Muscle layer of duodenum (tissue), 2 donors: ENCODE measurements around the gene GIPC1.
"Not testable (repeated sequence)": the region's sequence is repeated elsewhere in the genome, so short reads cannot be mapped to it uniquely, and the experiment has no call there.

Source experiments
- H3K27ac ChIP-seq: one replicate; pipeline ENCODE4 v1.7.0; 2013; ENCODE audit warnings: mild to moderate bottlenecking, low read length
- H3K27me3 ChIP-seq: one replicate; pipeline ENCODE4 v1.7.0; 2013; ENCODE audit warnings: low read depth, mild to moderate bottlenecking, control low read depth, low read length
- H3K36me3 ChIP-seq, 2 donors: one replicate each; pipeline ENCODE4 v1.7.0; 2013; ENCODE audit warnings: low read length in 2 of 2, control low read depth in 1 of 2, mild to moderate bottlenecking in 1 of 2; ENCODE audit not compliant: insufficient read depth in 2 of 2, control insufficient read depth in 1 of 2
- H3K4me1 ChIP-seq, 2 donors: one replicate each; pipeline ENCODE4 v1.7.0; 2013; ENCODE audit warnings: low read length in 2 of 2, mild to moderate bottlenecking in 2 of 2, control low read depth in 1 of 2, moderate library complexity in 1 of 2; ENCODE audit not compliant: insufficient read depth in 2 of 2, control insufficient read depth in 1 of 2
- H3K4me3 ChIP-seq, 2 donors: one replicate each; pipeline ENCODE4 v1.7.0; 2013; ENCODE audit warnings: low read length in 2 of 2, low read depth in 1 of 2, mild to moderate bottlenecking in 1 of 2
- H3K9me3 ChIP-seq, 2 donors: one replicate each; pipeline ENCODE4 v1.7.0; 2013; ENCODE audit warnings: low read length in 2 of 2, control low read depth in 1 of 2, mild to moderate bottlenecking in 1 of 2; ENCODE audit not compliant: control insufficient read depth in 1 of 2
- donor health status: healthy.

Gene GIPC1

GRCh38 chr19:14459703-14460102 is 36.2 kb downstream of the GIPC1 start:
- Histone ChIP-seq H3K4me1 (no peaks in the 10 kb centered on the region), H3K36me3 (peaks cover 14 to 49% of the 10 kb centered on the region in 2 donors), H3K27ac (no peak overlapping the region), H3K9me3 (no peaks in the 10 kb centered on the region), H3K27me3 (no peaks in the 10 kb centered on the region), H3K4me3 (no peak overlapping the region)

DNA sequence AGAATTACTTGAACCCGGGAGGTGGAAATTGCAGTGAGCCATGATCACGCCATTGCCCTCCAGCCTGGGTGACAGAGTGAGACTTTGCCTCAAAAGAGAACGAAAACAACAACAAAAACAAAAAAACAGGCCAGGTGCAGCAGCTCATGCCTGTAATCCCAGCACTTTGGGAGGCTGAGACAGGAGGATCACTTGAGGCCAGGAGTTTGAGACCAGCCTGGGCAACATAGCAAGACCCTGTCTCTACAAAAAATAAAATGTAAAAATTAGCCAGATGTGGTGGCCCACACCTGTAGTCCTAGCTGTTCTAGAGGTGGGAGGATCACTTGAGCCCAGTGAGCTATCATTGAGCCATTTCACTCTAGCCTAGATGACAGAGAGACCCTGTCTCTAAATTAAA is 43.6 kb downstream of the GIPC1 start:
- not testable (repeated sequence) for H3K4me3 ChIP-seq, H3K27ac ChIP-seq, H3K9me3 ChIP-seq, H3K4me1 ChIP-seq, H3K27me3 ChIP-seq
- H3K36me3 ChIP-seq = peaks cover 12 to 54% of the 10 kb centered on the region in 2 donors

- Histone ChIP-seq H3K9me3 (no peaks in the 10 kb centered on the region), H3K4me1 (no peaks in the 10 kb centered on the region), H3K36me3 (peaks cover 19 to 68% of the 10 kb centered on the region in 2 donors), H3K27ac (no peak overlapping the region), H3K27me3 (no peaks in the 10 kb centered on the region), H3K4me3 (no peak overlapping the region)
These were observed 45.1 kb downstream of the GIPC1 start for GRCh38 chr19:14450876-14451275.

DNA sequence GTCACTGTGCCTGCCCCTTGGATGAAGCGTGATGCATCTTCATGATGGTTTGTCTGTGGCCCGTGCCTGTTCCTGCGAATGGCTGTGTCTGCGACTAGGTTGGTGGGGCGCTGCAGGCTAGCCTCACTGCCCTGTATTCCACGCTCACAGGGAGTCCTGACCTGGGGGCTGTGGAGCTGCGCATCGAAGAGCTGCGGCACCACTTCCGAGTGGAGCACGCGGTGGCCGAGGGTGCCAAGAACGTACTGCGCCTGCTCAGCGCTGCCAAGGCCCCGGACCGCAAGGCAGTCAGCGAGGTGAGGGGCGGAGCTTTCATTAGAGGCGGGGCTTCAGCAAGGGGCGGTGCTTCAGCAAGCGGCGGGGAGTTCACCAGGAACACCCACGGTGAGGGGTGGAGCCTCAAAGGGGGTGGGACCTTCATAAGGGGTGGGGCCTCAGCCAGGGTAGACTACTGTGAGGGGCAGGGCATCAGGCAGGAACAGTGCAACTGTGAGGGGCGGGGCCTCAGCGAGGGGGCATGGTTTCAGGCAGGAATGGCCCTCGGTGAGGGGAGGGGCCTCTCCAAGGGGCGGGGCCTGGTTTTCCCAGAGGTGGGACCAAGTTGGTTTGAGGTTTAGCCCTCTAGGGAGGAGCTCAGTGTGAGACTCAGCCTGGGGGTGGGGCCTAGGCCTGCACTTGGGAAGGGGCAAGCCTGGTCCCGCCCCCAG is 45.6 kb downstream of the GIPC1 start:
- no peaks in the 10 kb centered on the region for H3K9me3 ChIP-seq
- H3K27ac ChIP-seq = no peak overlapping the region
- H3K36me3 ChIP-seq = peaks cover 19 to 69% of the 10 kb centered on the region in 2 donors
- H3K27me3 ChIP-seq = no peaks in the 10 kb centered on the region
- H3K4me1 ChIP-seq = no peaks in the 10 kb centered on the region
- no peak overlapping the region for H3K4me3 ChIP-seq

GRCh38 chr19:14449321-14449720 is 46.6 kb downstream of the GIPC1 start:
- Histone ChIP-seq H3K4me1 (no peaks in the 10 kb centered on the region), H3K27ac (no peak overlapping the region), H3K36me3 (peaks cover 23 to 73% of the 10 kb centered on the region in 2 donors), H3K4me3 (no peak overlapping the region), H3K9me3 (no peaks in the 10 kb centered on the region), H3K27me3 (no peaks in the 10 kb centered on the region)

- Histone ChIP-seq H3K36me3 (peaks cover 39 to 91% of the 10 kb centered on the region in 2 donors), H3K9me3 (no peaks in the 10 kb centered on the region), H3K27ac (no peak overlapping the region)
These were observed 49.4 kb downstream of the GIPC1 start for GRCh38 chr19:14446336-14447036.

DNA sequence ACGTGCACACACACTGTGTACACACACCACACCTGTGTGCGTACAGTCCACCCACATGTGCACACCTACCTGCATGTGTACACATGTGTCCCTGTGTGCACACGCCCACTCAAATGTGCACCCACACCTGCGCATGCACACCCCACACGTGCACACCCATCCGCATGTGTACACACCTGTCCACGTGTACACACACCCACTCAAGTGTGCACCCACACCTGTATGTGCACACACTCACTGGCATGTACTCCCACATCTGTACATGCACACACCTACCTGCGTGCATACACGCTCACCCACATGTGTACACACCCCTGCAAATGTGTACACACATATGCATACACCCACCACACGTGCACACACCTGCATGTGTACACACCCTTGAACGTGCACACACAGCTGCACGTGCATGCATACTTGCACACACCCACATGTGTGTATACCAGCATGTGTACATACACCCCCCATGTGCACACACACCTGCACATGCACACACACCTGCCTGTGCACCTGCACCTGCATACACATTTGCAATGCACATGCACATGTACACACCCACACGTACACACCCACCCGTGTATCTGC is 52.2 kb downstream of the GIPC1 start:
- Histone ChIP-seq H3K9me3 (no peaks in the 10 kb centered on the region), H3K4me3 (no peak overlapping the region), H3K4me1 (peaks cover 4 to 21% of the 10 kb centered on the region in 2 donors), H3K27ac (no peak overlapping the region), H3K36me3 (peaks cover 36 to 69% of the 10 kb centered on the region in 2 donors), H3K27me3 (no peaks in the 10 kb centered on the region)

More at GRCh38 chr19:14446336-14447036, 49.4 kb downstream of the GIPC1 start:
- H3K4me3 ChIP-seq = no peak overlapping the region
- no peaks in the 10 kb centered on the region for H3K4me1 ChIP-seq
- H3K27me3 ChIP-seq = no peaks in the 10 kb centered on the region

GRCh38 chr19:14442891-14443631 is 52.9 kb downstream of the GIPC1 start:
- H3K9me3 ChIP-seq = no peaks in the 10 kb centered on the region
- no peak overlapping the region for H3K4me3 ChIP-seq
- peaks cover 4 to 25% of the 10 kb centered on the region in 2 donors for H3K4me1 ChIP-seq
- H3K27ac ChIP-seq = no peak overlapping the region
- peaks cover 30 to 63% of the 10 kb centered on the region in 2 donors for H3K36me3 ChIP-seq
- H3K27me3 ChIP-seq = no peaks in the 10 kb centered on the region

DNA sequence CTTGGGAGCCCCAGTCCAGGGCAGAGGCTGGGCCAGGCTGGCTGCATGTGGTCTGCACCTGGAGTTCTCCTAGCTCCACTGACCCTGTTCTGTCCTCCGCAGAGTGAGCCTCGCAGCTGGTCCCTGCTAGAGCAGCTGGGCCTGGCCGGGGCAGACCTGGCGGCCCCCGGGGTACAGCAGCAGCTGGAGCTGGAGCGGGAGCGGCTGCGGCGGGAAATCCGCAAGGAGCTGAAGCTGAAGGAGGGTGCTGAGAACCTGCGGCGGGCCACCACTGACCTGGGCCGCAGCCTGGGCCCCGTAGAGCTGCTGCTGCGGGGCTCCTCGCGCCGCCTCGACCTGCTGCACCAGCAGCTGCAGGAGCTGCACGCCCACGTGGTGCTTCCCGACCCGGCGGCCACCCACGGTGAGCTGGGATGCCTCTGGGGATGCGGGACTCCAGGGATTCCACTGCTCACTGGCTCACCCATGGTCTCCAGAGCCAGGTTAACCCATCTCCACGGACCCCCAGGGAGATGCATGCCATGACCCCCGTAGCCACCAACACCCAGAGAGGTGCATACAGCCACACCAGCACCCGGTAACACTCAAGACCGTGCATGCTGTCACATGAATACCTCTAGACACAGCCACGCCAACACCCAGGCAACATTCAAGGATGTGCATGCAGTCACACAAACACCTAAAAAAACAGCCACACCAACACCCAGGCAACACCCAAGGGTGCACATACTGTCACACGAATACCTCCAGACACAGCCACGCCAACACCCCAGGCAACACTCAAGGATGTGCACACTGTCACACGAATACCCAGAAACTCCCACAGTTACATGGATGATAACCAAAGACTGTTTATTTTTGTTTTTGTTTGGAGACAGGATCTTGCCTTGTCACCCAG is 54.6 kb downstream of the GIPC1 start:
- Histone ChIP-seq H3K4me1 (peaks cover 4 to 25% of the 10 kb centered on the region in 2 donors), H3K36me3 (peaks cover 24 to 48% of the 10 kb centered on the region in 2 donors), H3K27me3 (no peaks in the 10 kb centered on the region), H3K9me3 (no peaks in the 10 kb centered on the region), H3K27ac (no peak overlapping the region), H3K4me3 (no peak overlapping the region)

DNA sequence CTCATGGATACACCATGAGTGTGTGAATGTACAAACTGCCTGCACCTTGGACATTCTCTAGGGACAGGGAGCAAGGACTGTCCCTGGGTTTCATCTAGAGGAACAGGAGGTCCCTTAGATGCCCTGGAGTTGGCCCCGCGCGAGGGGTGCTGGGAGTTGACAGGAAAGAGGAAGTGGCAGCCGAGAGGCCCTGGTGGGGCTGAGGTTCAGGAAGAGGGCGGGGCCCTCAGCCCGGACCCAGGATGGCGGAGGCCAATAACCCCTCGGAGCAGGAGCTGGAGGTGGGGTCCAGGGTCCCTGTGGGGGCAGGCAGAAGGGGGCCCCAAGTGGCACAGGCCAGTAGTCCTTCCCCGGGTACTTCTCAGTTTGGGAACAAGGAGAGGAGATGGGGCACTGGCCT is 55.9 kb downstream of the GIPC1 start:
- Histone ChIP-seq H3K27me3 (no peaks in the 10 kb centered on the region), H3K9me3 (no peaks in the 10 kb centered on the region), H3K36me3 (peaks cover 22 to 40% of the 10 kb centered on the region in 2 donors), H3K4me1 (peaks cover 4 to 31% of the 10 kb centered on the region in 2 donors), H3K27ac (peak overlapping the region; percentile 6), H3K4me3 (peak overlapping the region; percentile 9 to 42)
